PC-9 (cell line): Measurements from ENCODE around the gene FLT3. TPM values are rescaled to one million over a fixed set of nuclear protein-coding genes. Genes with fewer than 3 reads are reported as not detected.

Experiments used
- BruUV-seq: library from RNA; stranded (reverse); fragments of 400-500 nt; replicated peaks from 2 replicates; lab custom pipeline; 2021; lab: Mats Ljungman, UMichigan
- CTCF ChIA-PET: fragments of 300-600 bp; sonication (Branson Sonifier 250); formaldehyde crosslinking; loops from one replicate; lab custom pipeline; 2022; ENCODE audit warnings: antibody characterized with exemption; lab: Charles Lee
- POLR2A ChIA-PET: fragments of 300-600 bp; sonication (Branson Sonifier 250); formaldehyde crosslinking; loops from one replicate; lab custom pipeline; 2022; ENCODE audit warnings: antibody characterized with exemption; ENCODE audit not compliant: unreplicated experiment; lab: Charles Lee
- DNase-seq, 2 experiments: peaks; one replicate each; pipeline versions ENCODE4 v3.0.0 to v3.0.0-alpha.2; 2015 to 2022; ENCODE audit warnings: mixed read lengths in 1 of 2
- H2AFZ ChIP-seq: fragments of 200-600 bp; sonication (generic); 2 replicates; pipeline ENCODE4 v1.8.1; 2017; ENCODE audit warnings: antibody characterized with exemption
- H3F3A ChIP-seq: fragments of 200-600 bp; sonication (generic); 2 replicates; pipeline ENCODE4 v1.8.1; 2017; ENCODE audit warnings: antibody characterized with exemption, mild to moderate bottlenecking, low read depth; ENCODE audit not compliant: insufficient read depth
- H3K27ac ChIP-seq: fragments of 200-600 bp; sonication (generic); 2 replicates; pipeline ENCODE4 v1.6.1; 2016; ENCODE audit warnings: mixed run types
- H3K27me3 ChIP-seq: fragments of 200-600 bp; sonication (generic); 2 replicates; pipeline ENCODE4 v1.6.1; 2016; ENCODE audit warnings: low read depth, mixed run types; ENCODE audit not compliant: insufficient read depth
- H3K36me3 ChIP-seq: fragments of 200-600 bp; sonication (generic); 2 replicates; pipeline ENCODE4 v1.6.1; 2016; ENCODE audit warnings: low read depth, mixed run types
- H3K4me1 ChIP-seq: fragments of 200-600 bp; sonication (generic); replicated peaks from 2 replicates; pipeline ENCODE4 v1.6.1; 2016; ENCODE audit warnings: mixed run types; ENCODE audit not compliant: insufficient read depth
- H3K4me2 ChIP-seq: fragments of 200-600 bp; sonication (generic); 2 replicates; pipeline ENCODE4 v1.6.1; 2017; ENCODE audit warnings: mixed run types
- H3K4me3 ChIP-seq: fragments of 200-600 bp; sonication (generic); 2 replicates; pipeline ENCODE4 v1.6.1; 2016; ENCODE audit warnings: mixed run types
- H3K79me2 ChIP-seq: fragments of 200-600 bp; sonication (generic); 2 replicates; pipeline ENCODE4 v1.6.1; 2017; ENCODE audit warnings: low read depth, mixed run types
- H3K9me2 ChIP-seq: fragments of 200-600 bp; sonication (generic); 2 replicates; pipeline ENCODE4 v1.8.1; 2017; ENCODE audit warnings: mild to moderate bottlenecking; ENCODE audit not compliant: insufficient read depth
- H3K9me3 ChIP-seq: fragments of 200-600 bp; sonication (generic); 2 replicates; pipeline ENCODE4 v1.8.1; 2016; ENCODE audit warnings: low read depth; ENCODE audit not compliant: insufficient read depth
- H4K20me1 ChIP-seq: fragments of 200-600 bp; sonication (generic); 2 replicates; pipeline ENCODE4 v1.8.1; 2017; ENCODE audit not compliant: insufficient read depth
- EZH2 ChIP-seq: fragments of 200-600 bp; sonication (generic); IDR thresholded peaks from 2 replicates; pipeline ENCODE4 v1.8.0; 2017; ENCODE audit warnings: antibody characterized with exemption, low read depth
- intact Hi-C: fragments of 100-400 bp; cut with micrococcal nuclease; formaldehyde crosslinking; loops from one replicate; pipeline ENCODE4 v1.10.0; 2022; ENCODE audit not compliant: unreplicated experiment
- total RNA-seq: library from RNA; stranded (reverse); gene quantifications from 2 replicates; pipeline ENCODE4 v1.2.3, GENCODE V29; 2021
- TF ChIP-seq, protein P1 (sequence below): fragments of 200-600 bp; sonication (generic); conservative IDR thresholded peaks from 2 replicates; pipeline ENCODE4 v1.6.1; 2017; ENCODE audit warnings: mixed run types, antibody characterized with exemption, mild to moderate bottlenecking, moderate library complexity

The FLT3 gene
- total RNA-seq, 1 experiment from 2014 or later = not detected

DNA sequence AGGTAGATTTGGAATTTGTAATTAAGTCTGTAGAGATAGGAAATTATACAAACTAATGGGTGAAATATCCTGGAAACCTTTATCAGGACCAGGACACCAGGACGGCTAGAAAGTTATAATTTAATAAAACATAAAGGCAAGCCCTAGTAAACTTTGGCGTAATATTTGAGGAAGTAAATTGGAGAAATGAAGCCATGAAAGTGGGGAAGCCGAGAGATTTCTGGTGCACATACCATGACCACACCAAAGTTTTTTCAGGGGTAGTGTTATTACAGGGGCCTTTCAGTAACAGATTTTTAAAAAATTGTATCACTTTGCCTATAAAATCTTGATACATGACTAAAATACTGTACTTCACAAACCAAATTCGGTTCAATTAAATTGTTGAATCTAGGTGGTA is 57.2 kb downstream of the FLT3 start:
- no peaks in the 10 kb centered on the region for H3K9me2 ChIP-seq
- H3K9me3 ChIP-seq = no peaks in the 10 kb centered on the region
- intact Hi-C loops = no loop called here
- CTCF ChIA-PET = no interaction called here
- DNase-seq = no peak
- H3K36me3 ChIP-seq = no peaks in the 10 kb centered on the region
- POLR2A ChIA-PET = no interaction called here
- H3K27me3 ChIP-seq = peaks cover 65% of the 10 kb centered on the region
- no TSS peak for BruUV-seq
- no peak overlapping the region for H2AFZ ChIP-seq
- no peak overlapping the region for H3K27ac ChIP-seq
- no peaks in the 10 kb centered on the region for H3K4me1 ChIP-seq
- H3K79me2 ChIP-seq = no peaks in the 10 kb centered on the region
- TF ChIP-seq, protein P1, sequence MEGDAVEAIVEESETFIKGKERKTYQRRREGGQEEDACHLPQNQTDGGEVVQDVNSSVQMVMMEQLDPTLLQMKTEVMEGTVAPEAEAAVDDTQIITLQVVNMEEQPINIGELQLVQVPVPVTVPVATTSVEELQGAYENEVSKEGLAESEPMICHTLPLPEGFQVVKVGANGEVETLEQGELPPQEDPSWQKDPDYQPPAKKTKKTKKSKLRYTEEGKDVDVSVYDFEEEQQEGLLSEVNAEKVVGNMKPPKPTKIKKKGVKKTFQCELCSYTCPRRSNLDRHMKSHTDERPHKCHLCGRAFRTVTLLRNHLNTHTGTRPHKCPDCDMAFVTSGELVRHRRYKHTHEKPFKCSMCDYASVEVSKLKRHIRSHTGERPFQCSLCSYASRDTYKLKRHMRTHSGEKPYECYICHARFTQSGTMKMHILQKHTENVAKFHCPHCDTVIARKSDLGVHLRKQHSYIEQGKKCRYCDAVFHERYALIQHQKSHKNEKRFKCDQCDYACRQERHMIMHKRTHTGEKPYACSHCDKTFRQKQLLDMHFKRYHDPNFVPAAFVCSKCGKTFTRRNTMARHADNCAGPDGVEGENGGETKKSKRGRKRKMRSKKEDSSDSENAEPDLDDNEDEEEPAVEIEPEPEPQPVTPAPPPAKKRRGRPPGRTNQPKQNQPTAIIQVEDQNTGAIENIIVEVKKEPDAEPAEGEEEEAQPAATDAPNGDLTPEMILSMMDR = no peak
- TF ChIP-seq EZH2 = no peak
- no peaks in the 10 kb centered on the region for H3F3A ChIP-seq
- no peak overlapping the region for H3K4me2 ChIP-seq
- H3K4me3 ChIP-seq = no peak overlapping the region
- H4K20me1 ChIP-seq = no peaks in the 10 kb centered on the region

DNA sequence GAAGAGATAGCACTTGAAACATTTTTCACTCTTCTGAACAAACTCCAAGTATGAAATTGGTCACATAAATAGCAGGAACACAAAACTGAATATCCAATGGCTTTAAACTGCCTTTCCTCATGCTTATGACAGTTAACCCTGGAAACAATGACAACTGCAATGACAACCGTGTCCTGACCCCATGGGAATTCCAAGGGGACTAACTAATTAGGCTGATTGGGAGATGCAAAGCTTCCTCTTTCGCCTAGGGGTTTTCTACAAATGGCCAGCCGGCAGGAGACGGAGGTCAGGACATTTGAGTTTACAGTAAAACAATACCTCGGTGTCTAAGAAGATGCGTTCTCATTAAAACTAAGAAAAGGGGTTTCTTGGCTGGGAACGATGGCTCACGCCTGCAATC is 58.9 kb downstream of the FLT3 start:
- intact Hi-C loops = no loop called here
- CTCF ChIA-PET = no interaction called here
- POLR2A ChIA-PET = interaction anchor here (0.6 kb wide), 1 partner anchor 736 kb away, joined by 4 read pairs; no protein-coding TSS in a partner anchor

DNA sequence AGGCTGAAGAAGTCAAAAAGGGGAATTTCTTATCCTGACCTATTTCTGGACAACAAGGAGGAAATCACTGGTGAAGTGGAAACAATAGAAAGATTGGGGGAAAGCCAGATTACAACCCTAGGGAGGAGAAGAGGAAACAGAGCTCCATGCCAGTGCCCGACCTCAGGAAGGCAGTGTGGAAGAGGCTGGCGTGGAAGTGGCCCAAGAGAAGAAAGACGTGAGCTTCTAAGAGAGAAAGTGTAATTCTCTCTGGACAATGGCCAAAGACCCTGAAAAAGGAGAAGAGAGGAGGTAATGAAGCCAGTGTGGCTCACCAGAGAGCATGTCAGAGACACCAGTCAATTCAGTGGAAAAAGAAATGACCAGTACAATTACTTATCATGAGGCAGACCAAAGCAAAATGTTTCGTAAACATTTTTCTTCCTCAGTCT is 59.3 kb downstream of the FLT3 start:
- no TSS peak for BruUV-seq
- H2AFZ ChIP-seq = no peak overlapping the region
- DNase-seq = no peak
- peaks cover 61% of the 10 kb centered on the region for H3K27me3 ChIP-seq
- CTCF ChIA-PET = no interaction called here
- H3K79me2 ChIP-seq = no peaks in the 10 kb centered on the region
- no peak overlapping the region for H3K27ac ChIP-seq
- no peak overlapping the region for H3K4me2 ChIP-seq
- intact Hi-C loops = no loop called here
- H3K36me3 ChIP-seq = no peaks in the 10 kb centered on the region
- H3K4me1 ChIP-seq = no peaks in the 10 kb centered on the region
- no peaks in the 10 kb centered on the region for H3K9me3 ChIP-seq
- H3K4me3 ChIP-seq = no peak overlapping the region
- TF ChIP-seq, protein P1 = no peak
- TF ChIP-seq EZH2 = no peak
- H4K20me1 ChIP-seq = no peaks in the 10 kb centered on the region
- no peaks in the 10 kb centered on the region for H3K9me2 ChIP-seq
- H3F3A ChIP-seq = no peaks in the 10 kb centered on the region
- POLR2A ChIA-PET = no interaction called here

More for the DNA sequence above, 58.9 kb downstream of the FLT3 start:
- Histone ChIP-seq H3K4me3 (no peak overlapping the region), H3K9me3 (no peaks in the 10 kb centered on the region), H3K79me2 (no peaks in the 10 kb centered on the region), H2AFZ (no peak overlapping the region), H3K9me2 (no peaks in the 10 kb centered on the region), H3F3A (no peaks in the 10 kb centered on the region), H4K20me1 (no peaks in the 10 kb centered on the region), H3K4me2 (no peak overlapping the region), H3K4me1 (no peaks in the 10 kb centered on the region), H3K36me3 (no peaks in the 10 kb centered on the region), H3K27ac (no peak overlapping the region), H3K27me3 (peaks cover 61% of the 10 kb centered on the region)
- TF ChIP-seq EZH2 = no peak
- TF ChIP-seq, protein P1 = no peak
- no peak for DNase-seq
- no TSS peak for BruUV-seq
